H4 (cell line): ENCODE measurements around the gene RNF223. TPM values are rescaled to one million over a fixed set of nuclear protein-coding genes. Genes with fewer than 3 reads are reported as not detected.

ENCODE experiments used
- DNase-seq: peaks from one replicate; pipeline ENCODE4 v3.0.0-alpha.2; 2015; ENCODE audit warnings: low spot score
- total RNA-seq: library from RNA; depleted of rRNA; stranded (reverse); fragments of >200 nt; shearing (Covaris generic); gene quantifications from 2 replicates; pipeline ENCODE4 v1.2.3, GENCODE V29; 2014

RNF223 gene
- total RNA-seq, 1 experiment from 2014 or later, result not detected

DNA sequence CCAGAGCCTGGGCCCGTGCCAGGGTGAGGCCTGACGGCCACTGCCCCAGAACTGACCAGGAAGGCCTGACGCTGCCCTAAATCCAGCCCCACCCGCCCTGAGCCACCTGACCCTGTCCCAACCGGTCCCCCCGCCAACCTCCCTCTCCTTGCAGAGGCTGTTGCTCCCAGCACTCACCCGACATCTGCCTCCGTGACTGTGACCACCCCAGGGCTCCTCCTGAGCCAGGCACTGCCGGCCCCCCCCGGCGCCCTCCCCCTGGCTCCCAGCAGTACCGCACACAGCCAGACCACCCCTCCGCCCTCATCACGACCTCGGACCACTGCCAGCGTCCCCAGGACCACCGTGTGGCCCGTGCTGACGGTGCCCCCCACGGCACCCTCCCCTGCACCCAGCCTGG, 27.9 kb downstream of the RNF223 start:
- DNase-seq, result no peak

DNA sequence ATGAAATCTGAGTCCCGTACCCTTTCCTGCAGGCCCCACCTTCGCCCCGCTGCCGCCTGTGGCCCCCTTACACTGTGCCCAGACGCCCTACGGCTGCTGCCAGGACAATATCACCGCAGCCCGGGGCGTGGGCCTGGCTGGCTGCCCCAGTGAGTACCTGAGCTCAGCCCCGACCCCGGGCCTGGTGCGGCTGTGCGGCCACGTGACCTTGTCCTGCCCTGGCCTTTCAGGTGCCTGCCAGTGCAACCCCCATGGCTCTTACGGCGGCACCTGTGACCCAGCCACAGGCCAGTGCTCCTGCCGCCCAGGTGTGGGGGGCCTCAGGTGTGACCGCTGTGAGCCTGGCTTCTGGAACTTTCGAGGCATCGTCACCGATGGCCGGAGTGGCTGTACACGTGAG, 29.0 kb downstream of the RNF223 start:
- no peak for DNase-seq

GRCh38 chr1:1044455-1045078, 29.5 kb downstream of the RNF223 start:
- DNase-seq, result no peak

DNA sequence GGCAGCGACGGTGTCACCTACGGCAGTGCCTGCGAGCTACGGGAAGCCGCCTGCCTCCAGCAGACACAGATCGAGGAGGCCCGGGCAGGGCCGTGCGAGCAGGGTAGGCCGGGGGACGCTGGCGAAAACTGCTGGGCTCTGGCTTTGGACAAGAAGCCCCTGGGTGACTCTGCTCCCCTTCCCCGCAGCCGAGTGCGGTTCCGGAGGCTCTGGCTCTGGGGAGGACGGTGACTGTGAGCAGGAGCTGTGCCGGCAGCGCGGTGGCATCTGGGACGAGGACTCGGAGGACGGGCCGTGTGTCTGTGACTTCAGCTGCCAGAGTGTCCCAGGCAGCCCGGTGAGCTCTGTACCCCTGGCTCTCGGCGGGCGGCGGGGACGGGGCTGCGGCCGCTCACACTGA, 30.2 kb downstream of the RNF223 start:
- DNase-seq, result no peak

- no peak for DNase-seq
Measured at GRCh38 chr1:1043411-1043810, 30.7 kb downstream of the RNF223 start.

GRCh38 chr1:1042835-1043234, 31.3 kb downstream of the RNF223 start:
- DNase-seq, result no peak

DNA sequence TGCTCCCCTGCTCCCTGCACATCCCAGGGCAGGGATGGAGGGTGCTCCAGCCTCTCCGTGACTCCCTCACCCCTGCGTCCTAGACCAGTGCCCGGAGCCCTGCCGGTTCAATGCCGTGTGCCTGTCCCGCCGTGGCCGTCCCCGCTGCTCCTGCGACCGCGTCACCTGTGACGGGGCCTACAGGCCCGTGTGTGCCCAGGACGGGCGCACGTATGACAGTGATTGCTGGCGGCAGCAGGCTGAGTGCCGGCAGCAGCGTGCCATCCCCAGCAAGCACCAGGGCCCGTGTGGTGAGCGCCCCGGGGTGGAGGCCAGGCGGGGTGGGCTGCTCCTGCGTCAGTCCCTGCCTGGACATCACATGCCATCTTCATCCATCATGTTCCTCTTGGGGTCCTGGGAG, 32.2 kb downstream of the RNF223 start:
- no peak for DNase-seq

GRCh38 chr1:1041092-1041523, 33.0 kb downstream of the RNF223 start:
- DNase-seq, result no peak

DNA sequence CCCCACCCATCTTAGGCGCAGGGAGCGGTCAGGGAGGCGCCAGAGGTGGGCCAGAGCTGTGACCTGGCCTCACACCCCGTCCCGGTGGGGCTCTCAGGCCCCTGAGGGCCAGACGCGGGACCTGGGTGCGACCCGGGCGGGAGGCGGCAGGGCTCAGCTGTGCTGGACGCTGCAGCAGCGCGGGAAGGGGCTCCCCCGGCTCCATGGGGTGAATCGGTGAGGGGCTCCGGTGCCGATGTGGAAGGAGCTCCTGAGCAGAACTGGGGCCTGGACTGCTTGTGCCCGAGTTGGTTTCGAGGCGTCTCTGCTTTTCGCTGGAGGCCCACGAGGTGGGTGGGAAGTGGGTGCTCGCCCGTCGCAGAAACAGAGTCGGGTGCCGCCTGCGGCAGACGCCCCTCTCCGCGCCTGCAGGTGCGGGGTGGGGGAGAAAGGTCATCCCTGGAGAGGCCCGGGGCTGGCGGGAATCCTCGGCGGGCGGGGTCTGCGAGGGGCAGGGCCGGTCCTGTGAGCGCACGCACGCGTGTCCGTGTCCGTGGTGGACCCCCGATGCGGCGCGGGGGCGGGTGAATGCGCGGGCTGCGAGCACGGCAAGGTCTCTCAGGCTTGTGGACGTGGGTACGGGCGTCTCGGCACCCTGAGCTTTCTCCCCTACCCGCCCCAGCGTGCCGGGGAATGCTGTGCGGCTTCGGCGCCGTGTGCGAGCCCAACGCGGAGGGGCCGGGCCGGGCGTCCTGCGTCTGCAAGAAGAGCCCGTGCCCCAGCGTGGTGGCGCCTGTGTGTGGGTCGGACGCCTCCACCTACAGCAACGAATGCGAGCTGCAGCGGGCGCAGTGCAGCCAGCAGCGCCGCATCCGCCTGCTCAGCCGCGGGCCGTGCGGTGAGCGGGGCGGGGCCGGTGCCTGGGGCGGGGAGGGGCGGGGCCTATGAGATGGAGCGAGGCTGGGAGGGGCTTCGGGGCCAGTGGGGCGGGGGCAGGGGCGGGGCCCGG, 33.8 kb downstream of the RNF223 start:
- DNase-seq, result no peak

DNA sequence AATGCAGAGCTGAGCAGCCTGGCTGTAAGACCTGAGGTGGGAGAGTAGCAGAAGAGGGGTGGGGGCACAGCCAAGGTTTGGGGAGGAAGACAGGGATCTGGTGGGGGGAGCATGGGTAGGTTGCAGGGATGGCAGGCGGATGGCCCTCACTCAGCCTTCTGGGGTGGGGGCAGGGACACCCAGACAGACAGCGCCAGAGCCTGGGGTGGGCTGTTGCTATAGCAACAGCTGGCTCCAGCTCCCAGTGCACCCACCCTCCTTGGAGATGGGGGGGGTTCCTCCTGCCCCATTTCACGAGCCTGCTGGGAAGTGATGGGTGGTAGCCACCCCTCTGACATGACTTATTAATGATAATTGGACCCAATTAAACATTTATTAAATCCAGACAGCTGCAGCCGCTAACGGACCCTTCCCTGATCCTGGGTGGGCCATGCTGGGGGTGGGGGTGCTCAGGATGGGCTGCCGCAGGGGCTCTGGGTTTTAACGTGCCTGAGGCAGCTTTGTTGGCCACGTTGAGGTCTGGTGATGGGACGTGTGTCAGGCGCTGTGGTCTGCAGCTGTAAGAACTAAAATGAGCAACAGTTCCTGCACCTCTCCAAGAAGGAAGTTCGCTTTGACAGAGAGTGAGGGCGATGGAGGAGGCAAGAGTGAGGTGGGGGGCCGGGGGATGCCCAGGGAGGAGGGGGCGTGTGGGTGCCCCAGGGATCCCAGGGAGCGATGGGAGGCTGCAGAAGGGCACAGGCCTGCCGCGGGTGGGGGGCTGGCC, 34.8 kb downstream of the RNF223 start:
- no peak for DNase-seq

- no peak for DNase-seq
Measured at GRCh38 chr1:1038694-1039093, 35.4 kb downstream of the RNF223 start.

- no peak for DNase-seq
Measured at GRCh38 chr1:1037366-1038327, 36.5 kb downstream of the RNF223 start.

DNA sequence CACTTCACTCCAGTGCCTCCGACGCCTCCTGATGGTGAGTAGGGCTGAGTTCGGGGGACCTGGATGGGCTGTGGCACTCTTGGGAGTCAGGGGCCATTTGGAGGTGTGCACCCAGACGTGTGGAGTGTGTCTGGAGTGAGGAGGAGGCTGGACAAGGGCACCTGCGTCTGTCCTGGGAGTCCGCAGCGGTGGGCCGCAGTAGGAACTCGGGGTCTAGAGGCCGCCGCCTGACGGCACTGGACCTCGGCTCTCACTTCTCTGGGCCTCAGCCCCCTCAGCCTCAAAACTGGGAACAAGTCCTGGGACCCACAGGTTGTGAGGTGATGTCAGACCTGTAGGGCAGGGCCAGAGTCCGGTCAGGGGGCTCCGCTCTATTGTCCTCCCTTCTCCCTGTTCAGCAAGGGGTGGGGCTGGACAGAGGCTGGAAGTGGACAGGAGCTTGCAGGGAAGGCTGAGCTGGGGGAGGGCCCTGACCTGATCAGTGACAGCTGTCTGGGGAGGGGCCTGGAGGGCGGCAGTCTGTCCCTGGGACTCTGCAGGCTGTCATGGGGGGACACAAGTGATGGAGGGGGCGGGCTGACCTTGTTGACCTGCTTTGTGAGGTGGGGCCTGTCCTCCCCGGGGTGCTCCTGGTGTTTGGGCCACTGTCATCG, 38.7 kb downstream of the RNF223 start:
- DNase-seq, result no peak

GRCh38 chr1:1034439-1034781, 39.7 kb downstream of the RNF223 start:
- DNase-seq, result no peak

- no peak for DNase-seq
Measured at GRCh38 chr1:1033731-1034438, 40.2 kb downstream of the RNF223 start.

- DNase-seq, result no peak
Measured at GRCh38 chr1:1033009-1033587, 41.0 kb downstream of the RNF223 start.

GRCh38 chr1:1032424-1032823, 41.7 kb downstream of the RNF223 start:
- DNase-seq, result no peak

DNA sequence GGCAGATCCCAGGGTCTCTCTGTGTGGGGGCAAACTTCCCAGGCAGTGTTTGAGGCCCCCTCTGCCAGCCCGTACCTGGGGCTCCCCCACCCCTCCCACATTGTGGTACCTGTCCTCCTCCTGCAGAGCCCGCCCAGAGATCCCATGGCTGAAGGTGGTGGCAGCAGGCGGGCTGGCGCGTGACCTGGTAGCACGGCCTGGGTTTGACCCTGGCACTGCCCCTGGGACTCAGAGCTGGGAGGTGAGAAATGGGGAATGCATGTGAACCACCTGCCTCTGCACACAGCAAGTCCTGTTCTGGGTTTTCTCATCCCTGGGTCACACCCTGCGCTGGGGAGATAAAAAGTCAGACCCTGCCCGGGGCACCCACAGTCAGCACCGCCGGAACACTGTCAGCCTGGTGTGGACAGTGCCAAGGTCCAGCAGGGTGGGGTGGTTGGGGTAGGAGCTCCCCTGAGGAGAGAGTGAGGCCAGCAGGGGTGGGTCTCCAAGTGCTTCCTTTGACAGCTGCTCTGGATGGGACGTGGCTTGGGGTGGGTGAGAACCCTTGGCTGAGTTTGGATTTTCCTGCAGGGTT, 42.4 kb downstream of the RNF223 start:
- DNase-seq, result no peak
